HEK293 (cell line): ENCODE measurements around the gene PRUNE1.

Source experiments
- AEBP2 ChIP-seq: fragments of 450-650 bp; formaldehyde crosslinking; IDR thresholded peaks from 2 replicates; pipeline ENCODE4 v1.5.1; 2016; ENCODE audit warnings: missing biosample characterization, missing genetic modification characterization, borderline replicate concordance
- BCL11B ChIP-seq: fragments of 450-650 bp; formaldehyde crosslinking; IDR thresholded peaks from 2 replicates; pipeline ENCODE4 v1.5.1; 2016; ENCODE audit warnings: low read depth, missing biosample characterization, missing genetic modification characterization
- BCL6B ChIP-seq: fragments of 450-650 bp; formaldehyde crosslinking; IDR thresholded peaks from 2 replicates; pipeline ENCODE4 v1.5.1; 2017; ENCODE audit warnings: missing biosample characterization, missing genetic modification characterization
- CTCF ChIP-seq: fragments of 450-650 bp; formaldehyde crosslinking; IDR thresholded peaks from 2 replicates; pipeline ENCODE4 v1.5.1; 2016; ENCODE audit warnings: missing biosample characterization, missing genetic modification characterization
- EGR2 ChIP-seq: fragments of 450-650 bp; formaldehyde crosslinking; IDR thresholded peaks from 2 replicates; pipeline ENCODE4 v1.5.1; 2016; ENCODE audit warnings: low read depth, missing biosample characterization, missing genetic modification characterization
- GLI2 ChIP-seq: fragments of 450-650 bp; formaldehyde crosslinking; IDR thresholded peaks from 2 replicates; pipeline ENCODE4; 2017; ENCODE audit warnings: missing biosample characterization, missing genetic modification characterization, low read depth, borderline replicate concordance
- GLIS1 ChIP-seq: fragments of 450-650 bp; formaldehyde crosslinking; IDR thresholded peaks from 2 replicates; pipeline ENCODE4 v1.5.1; 2016; ENCODE audit warnings: missing biosample characterization, missing genetic modification characterization
- KLF10 ChIP-seq: fragments of 450-650 bp; IDR thresholded peaks from 2 replicates; pipeline ENCODE4 v1.5.1; 2018; ENCODE audit warnings: missing biosample characterization, mild to moderate bottlenecking, missing genetic modification characterization
- PATZ1 ChIP-seq: fragments of 450-650 bp; formaldehyde crosslinking; IDR thresholded peaks from 2 replicates; pipeline ENCODE4 v1.5.1; 2016; ENCODE audit warnings: missing biosample characterization, missing genetic modification characterization
- PBX3 ChIP-seq: sonication (generic); formaldehyde crosslinking; IDR thresholded peaks from 2 replicates; pipeline ENCODE4 v1.8.1; 2022; ENCODE audit warnings: mild to moderate bottlenecking, moderate library complexity, missing genetic modification reagents
- SP3 ChIP-seq: fragments of 450-650 bp; formaldehyde crosslinking; IDR thresholded peaks from 2 replicates; pipeline ENCODE4 v1.5.1; 2016; ENCODE audit warnings: missing biosample characterization, missing genetic modification characterization
- SP7 ChIP-seq: fragments of 450-650 bp; formaldehyde crosslinking; IDR thresholded peaks from 2 replicates; pipeline ENCODE4 v1.5.1; 2016; ENCODE audit warnings: missing biosample characterization, missing genetic modification characterization
- ZBTB44 ChIP-seq: fragments of 450-650 bp; IDR thresholded peaks from 2 replicates; pipeline ENCODE4 v1.5.1; 2018; ENCODE audit warnings: missing biosample characterization, mild to moderate bottlenecking, missing genetic modification characterization
- ZBTB8A ChIP-seq: fragments of 450-650 bp; formaldehyde crosslinking; IDR thresholded peaks from 2 replicates; pipeline ENCODE4 v1.5.1; 2016; ENCODE audit warnings: missing biosample characterization, missing genetic modification characterization
- ZFHX2 ChIP-seq: fragments of 450-650 bp; formaldehyde crosslinking; conservative IDR thresholded peaks from 2 replicates; pipeline ENCODE4 v1.5.1; 2016; ENCODE audit warnings: missing biosample characterization, missing genetic modification characterization
- ZFP3 ChIP-seq: fragments of 450-650 bp; formaldehyde crosslinking; IDR thresholded peaks from 2 replicates; pipeline ENCODE4 v1.5.1; 2016; ENCODE audit warnings: low read depth, missing biosample characterization, missing genetic modification characterization
- ZNF155 ChIP-seq: fragments of 450-650 bp; formaldehyde crosslinking; IDR thresholded peaks from 2 replicates; pipeline ENCODE4 v1.5.1; 2016; ENCODE audit warnings: missing biosample characterization, missing genetic modification characterization
- ZNF239 ChIP-seq: fragments of 450-650 bp; formaldehyde crosslinking; IDR thresholded peaks from 2 replicates; pipeline ENCODE4 v1.5.1; 2016; ENCODE audit warnings: missing biosample characterization, missing genetic modification characterization
- ZNF274 ChIP-seq, 2 experiments: fragments of 200-500 bp in 1 of 2; fragments of 450-650 bp in 1 of 2; sonication (Bioruptor generic) in 1 of 2; formaldehyde crosslinking in 1 of 2; IDR thresholded peaks; 2 replicates each; pipeline versions ENCODE4 v1.5.1 to v1.6.1; 2014 to 2016; ENCODE audit warnings: borderline replicate concordance in 1 of 2, inconsistent platforms in 1 of 2, low read length in 1 of 2, missing biosample characterization in 1 of 2, missing genetic modification characterization in 1 of 2
- ZNF391 ChIP-seq: fragments of 450-650 bp; formaldehyde crosslinking; IDR thresholded peaks from 2 replicates; pipeline ENCODE4 v1.5.1; 2016; ENCODE audit warnings: low read depth, missing biosample characterization, missing genetic modification characterization, borderline replicate concordance
- ZNF398 ChIP-seq: fragments of 450-650 bp; formaldehyde crosslinking; IDR thresholded peaks from 2 replicates; pipeline ENCODE4 v1.5.1; 2017; ENCODE audit warnings: missing biosample characterization, missing genetic modification characterization
- ZNF48 ChIP-seq: fragments of 450-650 bp; formaldehyde crosslinking; IDR thresholded peaks from 2 replicates; pipeline ENCODE4 v1.5.1; 2016; ENCODE audit warnings: missing biosample characterization, missing genetic modification characterization
- ZNF654 ChIP-seq: fragments of 450-650 bp; formaldehyde crosslinking; IDR thresholded peaks from 2 replicates; pipeline ENCODE4 v1.5.1; 2016; ENCODE audit warnings: low read depth, missing biosample characterization, missing genetic modification characterization
- ZNF658 ChIP-seq: fragments of 450-650 bp; formaldehyde crosslinking; IDR thresholded peaks from 2 replicates; pipeline ENCODE4; 2016; ENCODE audit warnings: missing biosample characterization, missing genetic modification characterization
- ZNF768 ChIP-seq: fragments of 450-650 bp; formaldehyde crosslinking; IDR thresholded peaks from 2 replicates; pipeline ENCODE4 v1.5.1; 2018; ENCODE audit warnings: missing biosample characterization, mild to moderate bottlenecking, missing genetic modification characterization
- ZSCAN30 ChIP-seq: fragments of 450-650 bp; IDR thresholded peaks from 2 replicates; pipeline ENCODE4 v1.5.1; 2018; ENCODE audit warnings: missing biosample characterization, mild to moderate bottlenecking, missing genetic modification characterization, moderate library complexity

PRUNE1 gene

GRCh38 chr1:151070474-151071276 is 62.4 kb downstream of the PRUNE1 start, which contains the start of gene GABPB2 (continued):
- TF ChIP-seq ZNF391 (tag by site-specific recombination) (peak; percentile 99), ZBTB8A (tag by site-specific recombination) (peak; percentile 72), BCL11B (tag by site-specific recombination) (peak; percentile 89), PBX3 (CRISPR knock-in tag) (no peak), ZNF768 (peak; percentile 72; the same call in 1 of the 2 replicates), ZNF239 (peak; percentile 64; the same call in 1 of the 2 replicates), EGR2 (tag by site-specific recombination) (peak; percentile 76), ZNF48 (no peak), CTCF (peak; percentile 85), ZNF398 (tag by site-specific recombination) (peak; percentile 96), SP3 (tag by site-specific recombination) (peak; percentile 82), GLI2 (tag by site-specific recombination) (no peak; the same call in 1 of the 2 replicates), ZNF274 (IDR thresholded peaks at IDR 0.05; ENCODE audit: low read length) (no peak), ZNF274 (tag by site-specific recombination; IDR thresholded peaks at IDR 0.05; ENCODE audit: borderline replicate concordance) (no peak), ZNF155 (no peak), AEBP2 (0 out of 2 replicates have a peak, but pooled peaks have one; percentile 70), ZFHX2 (tag by site-specific recombination) (peak; percentile 56), ZFP3 (tag by site-specific recombination) (no peak; the same call in 1 of the 2 replicates), KLF10 (tag by site-specific recombination) (peak; percentile 82), GLIS1 (peak; percentile 70), ZNF658 (tag by site-specific recombination) (no peak), ZNF654 (tag by site-specific recombination) (peak; percentile 41), PATZ1 (tag by site-specific recombination) (peak; percentile 100), ZSCAN30 (tag by site-specific recombination) (peak; percentile 95), BCL6B (tag by site-specific recombination) (0 out of 2 replicates have a peak, but pooled peaks have one; percentile 50), SP7 (tag by site-specific recombination) (peak; percentile 98), ZBTB44 (tag by site-specific recombination) (peak; percentile 79)
- TF ChIP-seq, all 188 proteins: peak for 113
